ENCODE data around the gene NOM1.

The NOM1 gene

GRCh38 chr7:156985101-156985992 is 35.8 kb downstream of the NOM1 start:
- DNase-seq = no peak

GRCh38 chr7:156986378-156986777 is 36.9 kb downstream of the NOM1 start:
- no peak for DNase-seq

DNA sequence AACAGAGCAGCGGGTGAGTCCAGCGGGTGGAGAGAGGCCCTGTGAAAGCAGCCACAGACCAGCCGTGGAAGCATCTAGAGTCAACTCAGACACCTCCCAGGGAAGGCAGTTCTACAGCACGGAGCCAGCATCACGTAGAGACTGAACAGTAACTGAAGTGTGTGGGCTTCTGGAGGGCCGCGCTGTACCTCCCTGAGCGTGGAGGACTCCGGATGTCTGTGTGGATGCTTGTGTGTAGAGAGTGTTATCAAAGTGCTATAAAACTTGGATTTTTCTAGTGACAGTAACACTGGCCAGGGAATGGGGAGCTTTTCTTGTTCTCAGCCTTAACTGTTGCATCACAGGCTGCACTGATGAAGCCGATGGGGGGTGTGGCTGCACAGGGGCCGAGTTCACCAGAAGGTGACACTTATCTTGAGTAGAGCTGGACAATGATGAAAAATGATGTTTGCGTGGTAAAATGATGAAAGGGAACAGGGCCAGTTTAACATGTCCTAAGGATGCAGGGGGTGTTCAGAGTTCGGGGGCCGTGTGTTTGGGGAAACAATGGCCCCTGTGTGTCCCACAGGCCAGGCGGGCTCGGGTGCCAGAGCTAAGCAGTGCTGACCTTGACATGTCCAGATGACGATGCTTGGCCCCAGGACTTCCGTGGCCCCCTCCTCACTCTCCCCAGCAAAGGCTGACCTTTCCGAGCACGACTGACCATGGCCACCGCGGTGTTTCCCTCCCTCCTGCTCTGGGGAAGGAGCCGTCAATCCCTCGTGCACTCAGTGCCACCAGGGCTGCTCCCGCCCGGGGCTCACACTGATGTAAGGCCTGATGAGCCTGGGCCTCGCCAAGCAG is 39.1 kb downstream of the NOM1 start:
- DNase-seq = no peak

- DNase-seq = no peak
These were observed 40.4 kb downstream of the NOM1 start for GRCh38 chr7:156989766-156990535.

DNA sequence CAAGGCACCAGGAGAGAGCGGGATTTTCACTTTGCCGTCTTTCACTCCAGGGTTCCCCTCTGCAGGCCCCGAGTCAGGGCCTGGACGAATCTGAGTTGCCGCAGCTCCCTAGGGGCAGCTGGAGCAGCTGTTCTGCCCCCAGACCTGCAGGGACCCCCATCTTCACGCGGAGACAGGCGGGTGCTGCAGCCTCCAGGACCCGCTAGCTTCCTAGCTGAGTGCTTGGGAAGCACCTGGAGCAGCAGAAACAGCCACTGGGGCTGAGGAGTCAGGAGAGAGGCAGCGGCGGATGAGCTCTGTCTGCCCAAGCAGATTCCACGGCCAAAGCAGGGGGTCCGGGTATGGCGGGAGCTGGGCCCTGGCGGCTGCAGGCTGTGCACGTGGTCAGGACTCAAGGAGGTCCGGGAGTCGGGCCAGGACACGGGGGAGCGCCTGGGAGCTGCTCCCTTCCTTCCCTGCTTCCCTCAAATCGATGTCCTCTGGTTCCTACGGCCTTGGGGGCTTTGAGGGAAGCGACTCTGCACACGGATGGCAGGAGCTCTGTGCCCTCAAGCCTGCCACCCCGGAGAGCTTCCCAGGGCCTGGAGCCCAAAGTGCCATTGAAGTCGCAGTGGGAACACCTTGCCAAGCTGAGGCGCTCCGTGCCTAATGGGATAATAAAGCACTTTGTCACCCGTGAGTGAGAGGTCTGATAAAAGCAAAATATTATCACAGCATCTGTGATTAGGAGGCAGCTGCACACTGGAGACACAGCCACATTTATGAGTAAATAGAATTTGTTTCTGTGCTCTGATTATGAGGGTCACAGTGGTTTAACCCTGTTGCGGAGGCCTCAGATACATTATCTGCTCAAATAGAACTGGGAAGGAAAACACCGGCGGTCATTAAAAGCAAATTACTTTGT is 43.8 kb downstream of the NOM1 start:
- no peak for DNase-seq

- no peak for DNase-seq
These were observed 44.4 kb downstream of the NOM1 start for GRCh38 chr7:156993925-156994235.

DNA sequence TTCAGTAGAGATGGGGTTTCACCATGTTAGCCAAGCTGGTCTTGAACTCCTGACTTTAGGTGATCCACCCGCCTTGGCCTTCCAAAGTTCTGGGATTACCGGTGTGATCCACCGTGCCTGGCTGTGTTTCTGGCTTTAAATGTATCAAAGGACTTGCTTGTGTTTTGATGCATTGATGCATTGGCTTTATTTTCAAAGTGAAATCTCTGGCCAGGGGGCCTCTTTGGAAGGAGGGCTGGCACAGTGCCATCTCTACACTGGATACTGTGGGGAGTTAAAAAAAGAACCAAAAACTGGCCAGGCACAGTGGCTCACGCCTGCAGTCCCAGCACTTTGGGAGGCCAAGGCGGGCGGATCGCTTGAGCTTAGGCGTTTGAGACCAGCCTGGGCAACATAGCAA is 44.9 kb downstream of the NOM1 start:
- DNase-seq = peak; percentile 23

DNA sequence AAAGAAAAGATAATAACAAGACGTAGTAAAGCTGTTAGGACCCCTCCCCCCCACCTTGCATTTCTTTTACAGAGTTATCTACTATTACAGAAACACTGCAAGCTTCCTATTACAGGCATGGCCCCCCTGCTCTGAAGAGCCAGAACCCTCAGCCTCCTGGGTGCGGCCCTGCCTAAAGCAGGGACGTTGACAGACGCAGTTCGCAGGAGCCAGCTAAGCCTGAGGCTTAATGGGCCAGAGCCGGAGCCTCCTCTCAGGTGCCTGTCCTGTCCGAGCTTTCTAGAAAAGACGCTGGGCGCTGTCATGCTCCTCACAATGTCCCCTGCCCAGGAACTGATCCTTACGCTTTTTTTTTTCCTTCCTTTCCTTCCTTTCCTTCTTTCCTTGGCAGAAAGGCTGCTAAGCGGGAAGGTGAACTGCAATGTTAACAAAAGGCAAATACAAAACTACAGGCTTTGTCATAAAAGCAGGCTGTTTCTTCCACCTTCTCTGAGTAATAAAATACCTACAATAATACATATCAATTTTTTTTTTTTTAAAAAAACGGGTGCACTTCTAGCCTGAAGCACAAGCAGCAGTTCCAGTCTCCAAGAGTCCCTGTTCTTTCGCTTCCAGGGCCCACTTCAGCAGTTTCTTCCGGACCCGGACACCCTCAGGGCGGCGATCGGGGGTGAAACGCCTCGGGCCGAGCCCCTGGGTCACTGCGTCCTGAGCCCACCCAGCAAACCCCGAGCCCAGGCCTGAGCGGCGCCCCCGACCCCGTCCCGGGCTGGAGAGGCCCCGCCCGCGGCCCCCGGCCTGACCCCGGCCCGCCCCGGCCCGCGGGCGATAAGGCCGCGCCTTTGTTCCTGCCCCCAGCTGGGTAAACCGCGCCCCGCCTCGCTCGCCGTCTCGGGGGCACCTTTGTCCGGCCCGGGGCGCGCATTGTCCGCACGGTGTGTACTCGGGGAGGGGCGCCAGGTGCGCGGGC is 49.8 kb downstream of the NOM1 start:
- DNase-seq = no peak

DNA sequence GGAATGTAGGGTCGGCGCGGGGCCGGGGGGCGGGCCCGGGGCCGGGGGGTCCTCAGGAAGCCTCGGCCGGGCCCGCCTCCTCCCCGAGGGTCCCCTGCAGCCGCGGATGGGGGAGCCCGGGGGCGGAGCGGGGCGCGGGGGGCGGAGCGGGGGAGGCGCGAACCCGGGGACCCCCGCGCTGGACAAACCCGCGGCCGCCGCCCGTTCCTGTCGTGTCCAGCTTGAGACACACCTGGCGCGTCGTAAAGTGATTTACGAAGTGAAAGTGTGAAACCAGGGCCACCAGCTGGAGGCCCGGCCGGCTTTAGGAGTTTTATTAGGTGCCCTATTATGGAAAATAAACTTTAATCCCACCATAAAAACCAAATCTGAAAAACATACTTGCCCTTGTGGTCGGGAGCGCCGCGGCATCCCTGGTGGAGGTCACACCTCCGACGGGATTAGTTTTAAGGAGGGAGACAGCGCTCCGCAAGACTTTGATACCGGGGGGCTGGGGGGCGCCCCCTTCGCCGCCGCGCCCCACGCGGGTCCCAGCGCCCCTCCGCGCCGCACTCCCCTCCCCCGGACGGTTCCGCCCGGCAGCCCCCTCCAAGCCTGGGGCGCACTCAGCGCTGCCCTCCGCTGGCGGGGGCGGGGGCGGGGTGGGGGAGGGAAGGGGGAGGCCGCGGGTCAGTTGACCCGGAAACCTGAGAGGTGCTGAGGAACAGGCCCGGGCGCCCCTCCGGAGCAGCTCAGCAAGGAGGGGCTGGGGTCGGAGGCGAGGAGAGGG is 50.6 kb downstream of the NOM1 start:
- DNase-seq = no peak

DNA sequence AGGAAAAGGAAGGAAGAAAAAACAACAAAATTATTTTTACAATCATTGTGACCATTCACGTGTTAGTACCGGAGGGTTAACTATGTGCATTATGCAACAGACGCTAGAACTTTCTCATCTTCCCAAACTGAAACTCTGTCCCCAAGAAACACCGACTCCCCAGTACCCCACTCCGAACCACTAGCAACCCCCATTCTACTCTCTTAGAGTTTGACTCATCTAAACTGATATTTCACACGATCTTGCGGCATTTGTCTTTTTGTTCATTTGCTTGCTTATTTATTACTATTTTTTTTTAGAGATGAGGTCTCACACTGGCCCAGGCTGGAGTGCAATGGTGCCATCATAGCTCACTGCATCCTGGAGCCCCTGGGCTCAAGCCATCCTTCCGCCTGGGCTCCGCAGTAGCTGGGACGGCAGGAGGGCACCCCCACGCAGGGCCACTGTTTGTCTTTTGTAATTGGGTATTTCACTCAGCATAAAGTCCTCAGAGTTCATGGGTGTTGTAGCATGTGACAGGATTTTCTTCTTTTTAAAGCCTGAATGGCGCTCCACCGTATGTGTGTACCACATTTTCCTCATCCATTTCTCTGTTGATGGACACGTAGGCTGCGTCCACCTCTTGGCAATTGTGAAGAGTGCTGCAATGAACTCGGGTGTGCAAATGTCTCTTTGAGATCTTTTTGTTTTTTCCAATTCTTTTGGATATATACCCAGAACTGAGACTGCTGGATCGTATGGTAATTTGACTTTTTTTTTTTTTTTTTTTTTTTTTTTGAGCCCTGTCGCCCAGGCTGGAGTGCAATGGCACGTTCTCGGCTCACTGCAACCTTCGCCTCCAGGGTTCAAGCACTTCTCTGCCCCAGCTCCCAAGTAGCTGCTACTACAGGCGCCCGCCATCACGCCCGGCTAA is 51.5 kb downstream of the NOM1 start:
- no peak for DNase-seq

DNA sequence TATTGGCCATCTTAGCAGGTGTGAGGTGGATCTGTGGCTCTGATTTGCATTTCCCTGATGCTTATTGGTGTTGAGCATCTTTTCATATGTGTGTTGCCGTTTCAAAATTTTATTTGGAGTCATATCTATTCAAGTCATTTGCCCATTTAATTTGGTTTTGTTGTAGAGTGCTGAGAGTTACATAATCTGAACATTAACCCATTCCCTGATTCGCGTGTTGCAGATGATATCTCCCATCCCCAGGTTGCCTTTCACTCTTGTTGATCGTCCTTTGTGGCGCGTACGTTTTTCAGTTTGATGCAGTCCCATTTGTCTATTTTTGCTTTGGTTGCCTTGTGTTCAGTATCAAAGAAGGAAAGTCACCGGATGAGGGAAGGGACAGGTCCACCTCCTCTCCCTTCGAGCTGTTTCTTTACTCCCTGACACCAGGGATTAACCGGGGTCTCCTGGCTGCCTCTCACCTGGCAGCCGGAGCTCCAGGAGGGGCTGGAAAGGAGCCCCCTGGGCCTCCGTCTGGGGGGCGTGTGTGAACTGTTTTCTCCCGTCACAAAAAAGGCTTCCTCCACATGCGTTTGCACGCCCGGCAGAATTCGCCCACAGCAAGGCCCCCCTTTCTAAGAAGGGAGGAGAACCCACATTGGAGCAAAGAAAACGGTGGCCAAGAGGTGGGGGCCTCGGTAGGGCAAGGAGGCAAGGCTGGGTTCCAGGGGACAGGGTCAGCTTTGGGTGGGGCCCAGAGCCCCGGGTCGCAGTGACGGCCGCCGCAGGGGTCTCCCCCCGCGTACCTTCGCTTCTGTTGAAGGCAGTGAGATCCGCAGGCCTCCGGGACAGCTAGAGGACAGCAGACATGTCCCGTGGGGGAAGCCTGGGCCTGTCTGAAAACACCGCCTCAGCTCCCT is 52.7 kb downstream of the NOM1 start:
- no peak for DNase-seq

- DNase-seq = no peak
These were observed 53.4 kb downstream of the NOM1 start for GRCh38 chr7:157002819-157003421.

DNA sequence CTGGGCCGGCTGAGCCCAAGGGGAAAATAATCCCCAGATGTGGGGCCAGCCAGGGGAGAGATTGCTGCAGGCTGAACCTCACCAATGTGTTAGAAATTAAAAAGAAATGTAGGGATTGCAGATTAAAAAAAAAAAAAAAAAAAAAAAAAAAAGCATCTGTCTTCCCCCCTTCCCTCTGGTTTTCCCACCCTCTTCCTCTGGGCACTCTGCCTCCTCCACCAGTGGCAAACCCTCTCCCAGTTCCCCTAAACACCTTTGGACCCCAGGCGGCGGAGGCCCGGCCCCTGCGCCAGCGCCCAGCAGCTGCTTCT is 53.9 kb downstream of the NOM1 start:
- no peak for DNase-seq

DNA sequence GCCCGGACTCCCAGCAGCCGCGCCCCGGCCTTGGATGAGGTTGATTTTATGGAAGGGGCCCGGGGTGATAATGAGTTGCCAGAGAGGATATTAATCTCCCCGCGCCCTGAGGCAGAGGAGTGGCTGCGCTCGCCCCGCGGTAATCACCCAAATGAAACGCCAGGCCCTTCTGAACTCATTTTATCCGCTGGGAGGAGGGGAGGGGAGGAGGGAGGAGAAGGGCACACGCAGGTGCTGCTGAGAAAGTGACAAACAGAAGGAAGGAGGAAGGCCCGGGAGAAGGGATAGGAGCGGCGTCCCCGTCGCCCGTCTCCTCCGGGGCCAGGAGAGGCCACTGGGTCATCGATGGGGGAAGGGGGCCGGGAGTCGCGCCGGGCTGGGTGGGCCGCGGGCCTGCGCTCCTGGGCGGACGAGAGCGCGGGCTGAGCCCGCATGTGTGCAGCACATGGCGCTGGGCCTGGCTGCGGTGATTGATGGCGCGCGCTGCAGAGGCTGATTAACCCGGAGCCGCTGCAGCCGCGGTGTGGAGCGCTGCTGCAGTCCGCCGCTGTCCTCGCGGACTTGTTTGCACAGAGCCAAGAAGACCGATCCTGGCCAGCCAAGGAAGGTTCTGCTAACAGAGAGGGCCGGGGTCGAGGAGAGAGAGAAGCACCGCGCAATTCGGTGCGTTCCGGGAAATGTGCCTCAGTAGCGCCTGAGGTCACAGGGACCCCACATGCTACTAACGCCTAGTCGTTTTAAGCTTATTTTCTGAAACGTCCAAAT is 54.4 kb downstream of the NOM1 start:
- DNase-seq = no peak

DNA sequence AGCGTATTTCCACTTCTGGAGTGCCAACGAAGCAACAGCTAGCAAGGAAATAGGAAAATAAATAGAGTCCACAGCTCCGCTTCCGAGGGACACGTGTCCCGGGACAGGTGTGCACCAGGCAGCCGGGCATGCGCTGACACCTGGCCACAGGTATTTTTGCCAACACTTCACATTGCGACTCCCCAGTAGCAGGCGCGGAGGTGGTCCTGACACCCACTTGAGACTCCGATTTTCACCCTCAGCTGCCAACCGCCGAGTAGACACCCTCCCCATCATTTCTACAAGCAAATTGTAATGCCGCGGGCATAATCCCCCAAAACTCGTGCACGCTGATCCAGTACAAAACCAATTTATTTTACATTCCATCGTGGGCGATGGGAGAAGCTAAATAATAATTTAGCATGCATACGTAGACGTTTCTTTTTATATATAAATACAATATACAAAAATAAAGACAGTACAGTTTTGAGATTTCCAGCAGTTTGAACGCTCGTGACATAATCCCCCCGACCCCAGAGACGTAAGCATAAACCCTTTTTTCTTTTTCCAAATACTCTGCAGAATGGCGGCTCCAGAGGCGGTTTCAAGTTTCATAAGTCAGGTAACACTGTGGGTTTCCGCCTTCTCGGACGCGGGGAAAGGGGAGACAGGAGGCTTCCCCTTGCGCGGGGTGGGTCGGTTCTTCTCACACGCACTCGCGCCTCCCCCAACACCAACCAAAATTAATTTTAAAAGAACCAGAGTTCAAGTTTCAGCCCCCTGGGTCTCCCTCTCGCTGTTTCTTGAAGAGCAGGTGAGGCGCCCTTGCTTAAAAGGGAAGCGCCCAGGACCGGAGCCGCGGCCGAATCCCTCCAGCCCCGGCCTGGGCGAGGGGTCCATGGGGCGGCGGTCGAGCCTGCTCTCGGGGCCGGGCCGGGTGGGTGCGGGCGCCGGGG is 55.3 kb downstream of the NOM1 start:
- no peak for DNase-seq

Measured in NCI-H345 (cell line).